CD4-positive, alpha-beta memory T cell (primary cell): Measurements from ENCODE around the gene ANKS4B. TPM values are rescaled to one million over a fixed set of nuclear protein-coding genes. Genes with fewer than 3 reads are reported as not detected.

Experiments used
- CTCF ChIA-PET: fragments of 350-600 bp; sonication (Branson Sonifier 250); formaldehyde crosslinking; loops from one replicate; lab custom pipeline; 2021; ENCODE audit warnings: inconsistent platforms; ENCODE audit not compliant: partially characterized antibody; lab: Charles Lee
- POLR2A ChIA-PET: fragments of 350-600 bp; sonication (Branson Sonifier 250); formaldehyde crosslinking; loops from one replicate; lab custom pipeline; 2021; ENCODE audit not compliant: partially characterized antibody; lab: Charles Lee
- DNase-seq, 5 donors: peaks; one replicate each; pipeline versions ENCODE4 v3.0.0 to v3.0.0-alpha.2; 2020 to 2022; ENCODE audit warnings: mixed read lengths in 1 of 5
- H3K27ac ChIP-seq: one replicate; pipeline ENCODE4 v1.7.0; 2013; ENCODE audit warnings: low read depth, low read length
- H3K27me3 ChIP-seq: 2 replicates; pipeline ENCODE4 v1.7.0; 2013; ENCODE audit warnings: mild to moderate bottlenecking, low read length, moderate library complexity; ENCODE audit not compliant: insufficient read depth
- H3K36me3 ChIP-seq: 2 replicates; pipeline ENCODE4 v1.7.0; 2013; ENCODE audit warnings: mild to moderate bottlenecking, low read length, moderate library complexity; ENCODE audit not compliant: insufficient read depth
- H3K4me1 ChIP-seq: 2 replicates; pipeline ENCODE4 v1.7.0; 2013; ENCODE audit warnings: mild to moderate bottlenecking, low read length, moderate library complexity; ENCODE audit not compliant: insufficient read depth
- H3K4me3 ChIP-seq, 2 donors: one replicate each; pipeline ENCODE4 v1.7.0; 2013; ENCODE audit warnings: low read length in 2 of 2, mild to moderate bottlenecking in 1 of 2
- H3K9me3 ChIP-seq, 2 donors: one replicate each; pipeline ENCODE4 v1.7.0; 2013; ENCODE audit warnings: low read length in 2 of 2, control low read depth in 1 of 2; ENCODE audit not compliant: control insufficient read depth in 1 of 2
- H3K27ac Mint-ChIP-seq, 7 donors: one replicate each; pipeline ENCODE4 v1.8.0; 2020 to 2021; ENCODE audit warnings: mixed read lengths in 7 of 7, mild to moderate bottlenecking in 6 of 7, inconsistent platforms in 3 of 7, moderate library complexity in 3 of 7
- H3K27me3 Mint-ChIP-seq, 2 donors: one replicate each; pipeline ENCODE4 v1.8.0; 2020 to 2021; ENCODE audit warnings: mixed read lengths in 2 of 2
- H3K36me3 Mint-ChIP-seq, 2 donors: one replicate each; pipeline ENCODE4 v1.8.0; 2020 to 2021; ENCODE audit warnings: mixed read lengths in 2 of 2, inconsistent platforms in 1 of 2, mild to moderate bottlenecking in 1 of 2
- H3K4me1 Mint-ChIP-seq, 4 donors: one replicate each; pipeline ENCODE4 v1.8.0; 2020 to 2021; ENCODE audit warnings: mixed read lengths in 4 of 4, mild to moderate bottlenecking in 1 of 4
- H3K4me3 Mint-ChIP-seq, 8 donors: one replicate each; pipeline ENCODE4 v1.8.0; 2020 to 2021; ENCODE audit warnings: mixed read lengths in 8 of 8, mild to moderate bottlenecking in 7 of 8, moderate library complexity in 6 of 8, inconsistent platforms in 3 of 8
- H3K9me3 Mint-ChIP-seq, 8 donors: one replicate each; pipeline ENCODE4 v1.8.0; 2020 to 2021; ENCODE audit warnings: mixed read lengths in 8 of 8, mild to moderate bottlenecking in 5 of 8, inconsistent platforms in 3 of 8, moderate library complexity in 1 of 8
- intact Hi-C: fragments of 100-400 bp; cut with micrococcal nuclease; formaldehyde crosslinking; loops from one replicate; pipeline ENCODE4 v1.15.1; 2023
- polyA plus RNA-seq, 2 donors: library from polyadenylated mRNA; unstranded; fragments of 300-500 nt; fragmentation: Illumina TruSeq; gene quantifications; one replicate each; pipeline ENCODE4 v1.2.3, GENCODE V29; 2021
- total RNA-seq, 2 experiments: library from RNA; stranded (reverse); gene quantifications; one replicate each; pipeline ENCODE4 v1.2.3, GENCODE V29; 2021

ANKS4B gene
- total and polyA plus RNA-seq, 4 experiments from 2014 or later: not detected

GRCh38 chr16:21300309-21301167 lies 67.0 kb downstream of the ANKS4B start:
- intact Hi-C loops: loop anchor here (1.0 kb wide), 1 partner anchor 112 kb away; no protein-coding TSS in a partner anchor
- H3K4me3 Mint-ChIP-seq: peak overlapping the region; percentile 88 to 97 (median 92)
- no peaks in the 10 kb centered on the region for H3K27me3 ChIP-seq
- peak overlapping the region; percentile 55 to 59 for H3K4me3 ChIP-seq
- H3K36me3 Mint-ChIP-seq: peaks cover 0 to 1% of the 10 kb centered on the region in 2 donors
- H3K4me1 Mint-ChIP-seq: peaks cover 12 to 26% (median 21%) of the 10 kb centered on the region in 4 donors
- H3K27me3 Mint-ChIP-seq: peaks cover 0 to 2% of the 10 kb centered on the region in 2 donors
- H3K27ac Mint-ChIP-seq: peak overlapping the region; percentile 8 to 69 (median 48)
- POLR2A ChIA-PET: no interaction called here
- DNase-seq: peak; percentile 7 to 45 (median 27)
- CTCF ChIA-PET: interaction anchor here (0.7 to 1.4 kb wide), 3 partner anchors 15 to 450 kb away, joined by 3 to 4 read pairs (median 3); no protein-coding TSS in a partner anchor
- H3K27ac ChIP-seq: no peak overlapping the region
- H3K4me1 ChIP-seq: peaks cover 18% of the 10 kb centered on the region
- no peaks in the 10 kb centered on the region for H3K9me3 ChIP-seq
- no peaks in the 10 kb centered on the region for H3K36me3 ChIP-seq
- no peaks in the 10 kb centered on the region for H3K9me3 Mint-ChIP-seq

- Mint-ChIP-seq H3K4me1 (peaks cover 12 to 26% (median 21%) of the 10 kb centered on the region in 4 donors), H3K27ac (peak overlapping the region in 4 of 7 donors; percentile 20 to 60 (median 46)), H3K9me3 (no peaks in the 10 kb centered on the region), H3K36me3 (peaks cover 0 to 1% of the 10 kb centered on the region in 2 donors), H3K27me3 (peaks cover 0 to 2% of the 10 kb centered on the region in 2 donors), H3K4me3 (peak overlapping the region; percentile 88 to 97 (median 92))
- ChIA-PET POLR2A (no interaction called here), CTCF (interaction anchor here (0.7 to 1.4 kb wide), 3 partner anchors 16 to 451 kb away, joined by 3 to 4 read pairs (median 3); no protein-coding TSS in a partner anchor)
- Histone ChIP-seq H3K9me3 (no peaks in the 10 kb centered on the region), H3K4me1 (peaks cover 18% of the 10 kb centered on the region), H3K27ac (no peak overlapping the region), H3K36me3 (no peaks in the 10 kb centered on the region), H3K27me3 (no peaks in the 10 kb centered on the region), H3K4me3 (peak overlapping the region; percentile 55 to 59)
- peak in 4 of 5 donors; percentile 9 to 22 (median 16) for DNase-seq
- intact Hi-C loops: no loop called here
Measured at GRCh38 chr16:21301168-21301894, 67.8 kb downstream of the ANKS4B start.

GRCh38 chr16:21301895-21302291 lies 68.4 kb downstream of the ANKS4B start:
- H3K27ac ChIP-seq: no peak overlapping the region
- ChIA-PET POLR2A (no interaction called here), CTCF (no interaction called here)
- intact Hi-C loops: no loop called here
- H3K27me3 ChIP-seq: no peaks in the 10 kb centered on the region
- no peaks in the 10 kb centered on the region for H3K36me3 ChIP-seq
- H3K27me3 Mint-ChIP-seq: peaks cover 0 to 2% of the 10 kb centered on the region in 2 donors
- H3K4me3 Mint-ChIP-seq: peak overlapping the region; percentile 70 to 93 (median 84)
- no peaks in the 10 kb centered on the region for H3K9me3 Mint-ChIP-seq
- peaks cover 12 to 26% (median 21%) of the 10 kb centered on the region in 4 donors for H3K4me1 Mint-ChIP-seq
- no peaks in the 10 kb centered on the region for H3K9me3 ChIP-seq
- peak overlapping the region in 1 of 2 donors; percentile 55 for H3K4me3 ChIP-seq
- H3K36me3 Mint-ChIP-seq: peaks cover 0 to 1% of the 10 kb centered on the region in 2 donors
- H3K27ac Mint-ChIP-seq: peak overlapping the region in 3 of 7 donors; percentile 0 to 65 (median 5)
- peak in 1 of 5 donors; percentile 4 for DNase-seq
- H3K4me1 ChIP-seq: peaks cover 18% of the 10 kb centered on the region

GRCh38 chr16:21302454-21302853 lies 69.0 kb downstream of the ANKS4B start:
- no peaks in the 10 kb centered on the region for H3K9me3 ChIP-seq
- POLR2A ChIA-PET: no interaction called here
- no peaks in the 10 kb centered on the region for H3K27me3 ChIP-seq
- Mint-ChIP-seq H3K9me3 (no peaks in the 10 kb centered on the region), H3K27ac (no peak overlapping the region), H3K27me3 (peaks cover 0 to 2% of the 10 kb centered on the region in 2 donors), H3K4me3 (peak overlapping the region; percentile 70 to 93 (median 84)), H3K4me1 (peaks cover 12 to 26% (median 21%) of the 10 kb centered on the region in 4 donors), H3K36me3 (peaks cover 0 to 1% of the 10 kb centered on the region in 2 donors)
- H3K36me3 ChIP-seq: no peaks in the 10 kb centered on the region
- no peak overlapping the region for H3K4me3 ChIP-seq
- H3K27ac ChIP-seq: no peak overlapping the region
- CTCF ChIA-PET: no interaction called here
- DNase-seq: no peak
- H3K4me1 ChIP-seq: peaks cover 18% of the 10 kb centered on the region
- intact Hi-C loops: no loop called here

- H3K27ac Mint-ChIP-seq: no peak overlapping the region
- DNase-seq: no peak
- Histone ChIP-seq H3K27me3 (no peaks in the 10 kb centered on the region), H3K4me1 (peaks cover 18% of the 10 kb centered on the region), H3K4me3 (no peak overlapping the region), H3K9me3 (no peaks in the 10 kb centered on the region), H3K36me3 (no peaks in the 10 kb centered on the region), H3K27ac (no peak overlapping the region)
- no peaks in the 10 kb centered on the region for H3K9me3 Mint-ChIP-seq
- H3K27me3 Mint-ChIP-seq: peaks cover 0 to 2% of the 10 kb centered on the region in 2 donors
- ChIA-PET POLR2A (no interaction called here), CTCF (no interaction called here)
- H3K4me3 Mint-ChIP-seq: peak overlapping the region in 1 of 8 donors; percentile 61
- peaks cover 12 to 26% (median 21%) of the 10 kb centered on the region in 4 donors for H3K4me1 Mint-ChIP-seq
- peaks cover 0 to 1% of the 10 kb centered on the region in 2 donors for H3K36me3 Mint-ChIP-seq
- intact Hi-C loops: no loop called here
Measured at GRCh38 chr16:21302898-21303528, 69.5 kb downstream of the ANKS4B start.
